Peyer's patch (tissue), 4 donors: Measurements from ENCODE around the gene OR4C12.

Experiments used
- POLR2A ChIP-seq, 2 donors: fragments of 450-650 bp; IDR thresholded peaks; one replicate each; pipeline ENCODE4 v1.5.1; 2017; ENCODE audit warnings: antibody characterized with exemption in 2 of 2, mild to moderate bottlenecking in 2 of 2, moderate library complexity in 2 of 2
- TF ChIP-seq, protein P1 (sequence below), 6 experiments: fragments of 450-650 bp in 4 of 6; fragments of 200-600 bp in 2 of 6; sonication (generic) in 1 of 6; IDR thresholded peaks; one replicate each; pipeline ENCODE4 v1.5.1; 2017 to 2019; ENCODE audit warnings: antibody characterized with exemption in 6 of 6, mild to moderate bottlenecking in 3 of 6, moderate library complexity in 1 of 6

DNA sequence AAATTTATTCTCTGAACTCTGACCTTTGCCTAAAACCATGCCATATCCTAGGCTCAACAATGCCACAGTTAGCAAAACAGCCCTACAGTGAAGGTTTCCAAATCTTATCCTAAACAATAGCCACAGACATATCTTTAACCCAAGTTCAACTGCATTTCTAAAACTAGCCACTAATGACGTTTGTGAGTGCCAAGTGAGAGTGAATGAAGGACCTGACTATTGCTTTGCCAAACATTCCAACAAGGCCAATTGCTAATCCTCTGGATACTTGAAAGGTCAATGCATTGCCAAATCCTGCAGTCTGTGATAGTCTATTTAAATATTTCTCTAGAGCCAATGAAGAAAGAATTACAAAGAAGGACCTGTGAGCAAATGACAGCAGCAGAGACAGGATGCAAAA is 47.9 kb upstream of the OR4C12 start:
- TF ChIP-seq, protein P1, sequence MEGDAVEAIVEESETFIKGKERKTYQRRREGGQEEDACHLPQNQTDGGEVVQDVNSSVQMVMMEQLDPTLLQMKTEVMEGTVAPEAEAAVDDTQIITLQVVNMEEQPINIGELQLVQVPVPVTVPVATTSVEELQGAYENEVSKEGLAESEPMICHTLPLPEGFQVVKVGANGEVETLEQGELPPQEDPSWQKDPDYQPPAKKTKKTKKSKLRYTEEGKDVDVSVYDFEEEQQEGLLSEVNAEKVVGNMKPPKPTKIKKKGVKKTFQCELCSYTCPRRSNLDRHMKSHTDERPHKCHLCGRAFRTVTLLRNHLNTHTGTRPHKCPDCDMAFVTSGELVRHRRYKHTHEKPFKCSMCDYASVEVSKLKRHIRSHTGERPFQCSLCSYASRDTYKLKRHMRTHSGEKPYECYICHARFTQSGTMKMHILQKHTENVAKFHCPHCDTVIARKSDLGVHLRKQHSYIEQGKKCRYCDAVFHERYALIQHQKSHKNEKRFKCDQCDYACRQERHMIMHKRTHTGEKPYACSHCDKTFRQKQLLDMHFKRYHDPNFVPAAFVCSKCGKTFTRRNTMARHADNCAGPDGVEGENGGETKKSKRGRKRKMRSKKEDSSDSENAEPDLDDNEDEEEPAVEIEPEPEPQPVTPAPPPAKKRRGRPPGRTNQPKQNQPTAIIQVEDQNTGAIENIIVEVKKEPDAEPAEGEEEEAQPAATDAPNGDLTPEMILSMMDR (IDR thresholded peaks at IDR 0.05), result no peak
- no peak for TF ChIP-seq POLR2A (IDR thresholded peaks at IDR 0.05)
